ENCODE data around the gene MUC6.

The MUC6 gene

DNA sequence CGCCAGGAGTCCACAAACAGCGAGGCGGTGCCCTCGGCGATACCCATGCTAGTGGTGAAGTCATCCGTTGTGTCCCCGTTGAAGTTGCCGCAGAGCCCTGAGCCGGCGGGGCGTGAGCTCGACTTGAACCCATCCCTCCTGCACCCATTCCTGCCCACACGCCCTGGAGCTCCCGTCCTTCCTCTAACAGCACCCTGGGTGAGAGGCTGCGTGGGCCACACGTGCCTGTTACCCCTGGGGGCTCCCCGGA lies 8.3 kb downstream of the MUC6 start:
- TF ChIP-seq TAF1 (IDR thresholded peaks at IDR 0.05; ENCODE audit: borderline replicate concordance, insufficient read depth, low read length) (no peak), SIN3A (IDR thresholded peaks at IDR 0.05; ENCODE audit: borderline replicate concordance, insufficient read depth, low read length) (no peak), FOXP2 (optimal IDR thresholded peaks at IDR 0.05; ENCODE audit: borderline replicate concordance, extremely low read depth, extremely low read length, insufficient read depth) (no peak), POLR2AphosphoS5 (IDR thresholded peaks at IDR 0.05; ENCODE audit: low read depth, low read length) (no peak)
- TF ChIP-seq, protein P1, sequence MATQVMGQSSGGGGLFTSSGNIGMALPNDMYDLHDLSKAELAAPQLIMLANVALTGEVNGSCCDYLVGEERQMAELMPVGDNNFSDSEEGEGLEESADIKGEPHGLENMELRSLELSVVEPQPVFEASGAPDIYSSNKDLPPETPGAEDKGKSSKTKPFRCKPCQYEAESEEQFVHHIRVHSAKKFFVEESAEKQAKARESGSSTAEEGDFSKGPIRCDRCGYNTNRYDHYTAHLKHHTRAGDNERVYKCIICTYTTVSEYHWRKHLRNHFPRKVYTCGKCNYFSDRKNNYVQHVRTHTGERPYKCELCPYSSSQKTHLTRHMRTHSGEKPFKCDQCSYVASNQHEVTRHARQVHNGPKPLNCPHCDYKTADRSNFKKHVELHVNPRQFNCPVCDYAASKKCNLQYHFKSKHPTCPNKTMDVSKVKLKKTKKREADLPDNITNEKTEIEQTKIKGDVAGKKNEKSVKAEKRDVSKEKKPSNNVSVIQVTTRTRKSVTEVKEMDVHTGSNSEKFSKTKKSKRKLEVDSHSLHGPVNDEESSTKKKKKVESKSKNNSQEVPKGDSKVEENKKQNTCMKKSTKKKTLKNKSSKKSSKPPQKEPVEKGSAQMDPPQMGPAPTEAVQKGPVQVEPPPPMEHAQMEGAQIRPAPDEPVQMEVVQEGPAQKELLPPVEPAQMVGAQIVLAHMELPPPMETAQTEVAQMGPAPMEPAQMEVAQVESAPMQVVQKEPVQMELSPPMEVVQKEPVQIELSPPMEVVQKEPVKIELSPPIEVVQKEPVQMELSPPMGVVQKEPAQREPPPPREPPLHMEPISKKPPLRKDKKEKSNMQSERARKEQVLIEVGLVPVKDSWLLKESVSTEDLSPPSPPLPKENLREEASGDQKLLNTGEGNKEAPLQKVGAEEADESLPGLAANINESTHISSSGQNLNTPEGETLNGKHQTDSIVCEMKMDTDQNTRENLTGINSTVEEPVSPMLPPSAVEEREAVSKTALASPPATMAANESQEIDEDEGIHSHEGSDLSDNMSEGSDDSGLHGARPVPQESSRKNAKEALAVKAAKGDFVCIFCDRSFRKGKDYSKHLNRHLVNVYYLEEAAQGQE (IDR thresholded peaks at IDR 0.05; ENCODE audit: insufficient read depth in 1 of 2, low read depth in 2 of 2, low read length in 2 of 2) = no peak

DNA sequence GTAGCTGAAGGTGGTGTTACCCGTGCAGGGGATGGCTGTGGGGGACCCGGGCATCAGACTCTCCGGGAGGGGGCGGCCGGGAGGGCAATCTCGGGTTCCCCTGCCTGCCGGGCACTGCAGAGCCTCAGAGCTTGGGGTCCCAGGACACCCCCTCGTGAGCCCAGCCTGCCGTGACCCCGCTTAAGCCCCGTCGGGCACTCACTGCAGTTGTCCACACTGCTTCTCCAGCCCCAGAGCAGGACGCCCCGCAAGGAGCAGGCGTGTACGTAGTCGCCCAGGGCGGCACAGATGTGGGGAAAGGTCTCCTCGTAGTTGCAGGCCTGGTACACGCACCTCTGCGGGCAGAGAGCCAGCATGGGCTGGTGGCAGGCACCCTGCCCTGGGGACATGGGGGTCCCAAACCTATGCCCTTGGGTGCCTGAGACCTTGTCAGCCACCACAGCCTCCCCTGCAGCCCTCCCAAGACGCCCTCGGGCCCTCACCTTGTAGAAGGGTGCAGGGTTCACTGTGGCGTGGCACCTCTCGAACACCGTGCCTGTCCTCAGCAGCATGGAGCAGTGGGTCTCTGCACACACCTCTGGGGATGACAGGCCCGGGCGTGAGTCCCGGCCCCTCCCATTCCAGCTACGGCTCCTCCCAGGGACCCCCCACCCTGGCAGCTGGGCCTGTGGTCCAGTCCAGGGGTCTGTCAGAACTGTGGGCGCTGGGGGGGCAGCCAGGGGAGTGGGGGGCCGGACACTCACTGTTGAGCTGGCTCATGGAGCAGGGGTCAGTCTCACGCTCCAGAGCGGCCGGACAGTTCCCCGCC lies 8.8 kb downstream of the MUC6 start:
- TF ChIP-seq POLR2AphosphoS5 (IDR thresholded peaks at IDR 0.05; ENCODE audit: low read depth, low read length) = no peak
- TF ChIP-seq TAF1 (IDR thresholded peaks at IDR 0.05; ENCODE audit: borderline replicate concordance, insufficient read depth, low read length) = no peak
- TF ChIP-seq, protein P1 (IDR thresholded peaks at IDR 0.05; ENCODE audit: insufficient read depth in 1 of 2, low read depth in 2 of 2, low read length in 2 of 2) = no peak

DNA sequence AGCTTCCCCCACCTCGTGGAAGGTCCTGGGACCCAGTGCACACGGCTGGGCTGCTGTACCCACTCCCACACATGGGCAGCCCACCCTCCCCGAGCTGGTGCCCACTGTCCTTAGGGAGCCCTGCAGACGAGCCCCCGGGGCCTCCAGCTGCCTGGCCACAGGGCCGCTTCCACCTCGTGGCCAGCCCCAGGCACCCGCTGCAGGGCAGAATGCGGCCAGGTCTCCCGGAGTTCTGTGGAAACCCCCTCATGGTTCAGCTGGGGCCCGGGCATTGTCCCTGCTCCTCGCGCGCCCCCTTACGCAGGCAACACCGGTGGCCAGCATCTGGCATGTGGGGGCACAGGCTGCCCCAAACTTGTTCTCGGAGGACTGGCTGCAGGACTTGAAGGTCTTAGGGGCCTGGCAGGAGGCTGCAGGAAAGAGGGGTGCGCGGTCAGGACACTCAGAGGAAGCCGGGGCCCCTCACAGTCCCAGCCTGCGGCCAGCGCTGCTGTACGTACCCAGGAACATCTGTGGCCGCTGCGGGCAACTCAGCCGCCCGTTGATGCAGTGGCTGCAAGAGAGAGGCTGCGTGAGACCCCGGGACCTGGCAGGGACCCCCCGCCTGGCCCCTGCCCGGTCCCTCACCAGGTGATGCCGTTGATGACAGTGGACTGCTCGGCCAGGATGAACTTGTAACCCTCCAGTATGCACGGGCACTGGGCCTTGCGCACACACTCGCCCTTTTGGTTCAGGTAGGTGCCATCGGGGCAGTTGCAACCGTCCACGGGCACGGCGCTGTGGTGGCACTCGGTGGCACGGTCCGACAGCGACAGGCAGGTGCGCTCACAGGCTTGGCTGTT lies 9.7 kb downstream of the MUC6 start:
- TF ChIP-seq SIN3A (IDR thresholded peaks at IDR 0.05; ENCODE audit: borderline replicate concordance, insufficient read depth, low read length) = no peak

DNA sequence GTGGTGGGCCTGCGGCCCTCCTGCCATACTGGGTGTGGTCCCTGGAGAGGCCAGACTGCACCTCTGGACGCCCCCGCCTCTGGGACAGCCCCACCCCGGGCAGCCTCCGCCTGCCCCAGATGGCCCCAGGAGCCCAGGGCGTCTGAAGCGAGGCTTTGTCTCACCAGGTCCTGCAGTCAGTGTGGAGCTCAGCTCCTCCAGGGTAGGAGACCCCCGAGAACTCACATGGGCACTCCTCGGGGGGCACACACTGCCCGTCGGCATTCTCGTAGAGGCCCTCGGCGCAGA lies 10.4 kb downstream of the MUC6 start:
- TF ChIP-seq, protein P1 (IDR thresholded peaks at IDR 0.05; ENCODE audit: insufficient read depth in 1 of 2, low read depth in 2 of 2, low read length in 2 of 2) = no peak
- TF ChIP-seq FOXP2 (optimal IDR thresholded peaks at IDR 0.05; ENCODE audit: borderline replicate concordance, extremely low read depth, extremely low read length, insufficient read depth) (no peak), TAF1 (IDR thresholded peaks at IDR 0.05; ENCODE audit: borderline replicate concordance, insufficient read depth, low read length) (no peak), SIN3A (IDR thresholded peaks at IDR 0.05; ENCODE audit: borderline replicate concordance, insufficient read depth, low read length) (no peak), POLR2AphosphoS5 (IDR thresholded peaks at IDR 0.05; ENCODE audit: low read depth, low read length) (no peak)

DNA sequence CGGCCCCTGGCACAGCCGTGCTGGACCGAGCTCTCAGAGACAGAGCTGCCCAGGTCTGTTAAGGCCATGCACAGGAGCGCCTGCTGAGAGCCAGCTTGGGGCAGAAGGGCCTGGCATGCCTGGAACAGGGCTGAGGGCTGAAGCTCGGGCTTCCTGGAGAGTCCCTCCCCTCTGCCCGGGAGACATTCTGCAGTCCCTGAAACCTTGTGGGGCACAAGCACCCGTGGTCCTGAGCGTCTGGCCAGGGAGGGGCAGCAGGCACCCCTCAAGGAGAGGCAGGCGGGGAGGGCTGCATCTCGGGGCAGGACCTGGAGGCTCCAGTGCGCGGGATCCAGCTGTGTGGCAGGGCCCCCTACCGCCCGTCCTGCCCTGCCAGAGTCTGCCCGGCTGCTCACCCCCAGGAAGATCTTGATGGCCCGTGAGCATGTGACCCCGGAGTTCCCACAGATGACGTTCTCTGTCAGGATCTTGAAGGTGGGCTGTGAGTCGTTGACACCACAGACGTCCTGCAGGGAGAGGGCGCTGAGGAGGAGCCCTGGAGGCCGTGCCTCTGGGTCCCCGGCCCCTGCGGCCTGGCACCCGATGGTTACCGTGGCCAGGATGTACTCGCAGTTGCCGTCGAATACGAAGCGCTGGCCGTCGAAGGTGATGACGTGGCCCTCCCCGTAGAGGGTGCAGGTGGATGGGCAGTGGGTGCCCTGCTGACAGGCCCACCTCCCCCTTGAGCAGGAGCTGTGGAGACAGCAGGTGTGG lies 10.9 kb downstream of the MUC6 start:
- no peak for TF ChIP-seq TAF1 (IDR thresholded peaks at IDR 0.05; ENCODE audit: borderline replicate concordance, insufficient read depth, low read length)
- TF ChIP-seq, protein P1 (IDR thresholded peaks at IDR 0.05; ENCODE audit: insufficient read depth in 1 of 2, low read depth in 2 of 2, low read length in 2 of 2) = no peak

Measured in PFSK-1 (cell line).